HepG2 (cell line): ENCODE measurements around the gene ATP5F1E. TPM values are rescaled to one million over a fixed set of nuclear protein-coding genes. Genes with fewer than 3 reads are reported as not detected.

Experiments used
- ARNT ChIP-seq: fragments of 450-650 bp; IDR thresholded peaks from 2 replicates; pipeline ENCODE4 v1.6.1; 2017
- ARNT2 ChIP-seq: sonication (generic); formaldehyde crosslinking; IDR thresholded peaks from 2 replicates; pipeline ENCODE4 v1.8.0; 2022; ENCODE audit warnings: mild to moderate bottlenecking, low read depth, missing genetic modification reagents, moderate library complexity
- ELF3 ChIP-seq: IDR thresholded peaks from 2 replicates; pipeline ENCODE4 v1.6.1; 2016; ENCODE audit warnings: missing genetic modification reagents, missing compliant biosample characterization
- FIP1L1 ChIP-seq: fragments of 200-400 bp; formaldehyde crosslinking; IDR thresholded peaks from 2 replicates; pipeline ENCODE4 v1.6.1; 2018; ENCODE audit warnings: low read depth, mild to moderate bottlenecking, low read length, moderate library complexity, borderline replicate concordance; ENCODE audit not compliant: insufficient read depth
- KAT8 ChIP-seq: IDR thresholded peaks from 2 replicates; pipeline ENCODE4 v1.6.1; 2016; ENCODE audit warnings: missing genetic modification reagents, missing compliant biosample characterization
- KLF6 ChIP-seq: IDR thresholded peaks from 2 replicates; pipeline ENCODE4 v1.8.0; 2016; ENCODE audit warnings: missing biosample characterization, missing genetic modification reagents
- LCORL ChIP-seq, 2 experiments: fragments of 450-650 bp in 1 of 2; sonication (generic) in 1 of 2; formaldehyde crosslinking in 1 of 2; IDR thresholded peaks; 2 replicates each; pipeline versions ENCODE4 v1.5.0 to v1.6.1; 2017 to 2020; ENCODE audit warnings: antibody characterized with exemption in 1 of 2, missing genetic modification reagents in 1 of 2
- MXI1 ChIP-seq: IDR thresholded peaks from 3 replicates; pipeline ENCODE4 v1.6.1; 2012; ENCODE audit warnings: low read depth, low read length, inconsistent platforms, borderline replicate concordance
- NCOA1 ChIP-seq: sonication (generic); formaldehyde crosslinking; IDR thresholded peaks from 2 replicates; pipeline ENCODE4 v1.9.0; 2021; ENCODE audit warnings: missing genetic modification reagents
- POLR2A ChIP-seq, 2 experiments: IDR thresholded peaks; 2 replicates each; pipeline ENCODE4 v1.6.1; 2011; ENCODE audit warnings: low read depth in 2 of 2, low read length in 2 of 2, mild to moderate bottlenecking in 1 of 2, moderate library complexity in 1 of 2; ENCODE audit not compliant: insufficient read depth in 1 of 2
- SALL1 ChIP-seq: sonication (generic); formaldehyde crosslinking; IDR thresholded peaks from 2 replicates; pipeline ENCODE4 v1.8.0; 2022; ENCODE audit warnings: mild to moderate bottlenecking, missing genetic modification reagents
- TOPORS ChIP-seq: sonication (generic); formaldehyde crosslinking; IDR thresholded peaks from 2 replicates; pipeline ENCODE4 v1.8.0; 2023; ENCODE audit warnings: mild to moderate bottlenecking, missing genetic modification reagents
- ZFYVE20 ChIP-seq: sonication (generic); formaldehyde crosslinking; IDR thresholded peaks from 2 replicates; pipeline ENCODE4 v1.8.0; 2023; ENCODE audit warnings: low read depth, mild to moderate bottlenecking, moderate library complexity, missing genetic modification reagents, borderline replicate concordance
- ZNF101 ChIP-seq: sonication (generic); formaldehyde crosslinking; IDR thresholded peaks from 2 replicates; pipeline ENCODE4 v1.4.0; 2020; ENCODE audit warnings: mild to moderate bottlenecking, low read depth, missing genetic modification reagents, borderline replicate concordance
- ZNF430 ChIP-seq: sonication (generic); formaldehyde crosslinking; IDR thresholded peaks from 2 replicates; pipeline ENCODE4 v1.9.0; 2021; ENCODE audit warnings: mild to moderate bottlenecking, missing genetic modification reagents
- ZNF441 ChIP-seq: sonication (generic); formaldehyde crosslinking; IDR thresholded peaks from 2 replicates; pipeline ENCODE4 v1.7.0; 2021; ENCODE audit warnings: missing genetic modification reagents, borderline replicate concordance
- ZNF570 ChIP-seq: sonication (generic); formaldehyde crosslinking; IDR thresholded peaks from 2 replicates; pipeline ENCODE4 v1.4.0; 2020; ENCODE audit warnings: mild to moderate bottlenecking, missing genetic modification reagents, borderline replicate concordance
- ZNF577 ChIP-seq: sonication (generic); formaldehyde crosslinking; IDR thresholded peaks from 2 replicates; pipeline ENCODE4 v1.4.0; 2020; ENCODE audit warnings: mild to moderate bottlenecking, low read depth, missing genetic modification reagents, borderline replicate concordance
- ZNF605 ChIP-seq: sonication (generic); formaldehyde crosslinking; IDR thresholded peaks from 2 replicates; pipeline ENCODE4 v1.8.0; 2022; ENCODE audit warnings: mild to moderate bottlenecking, missing genetic modification reagents
- ZNF607 ChIP-seq: sonication (generic); formaldehyde crosslinking; IDR thresholded peaks from 2 replicates; pipeline ENCODE4 v1.5.1; 2020; ENCODE audit warnings: missing genetic modification reagents, mild to moderate bottlenecking, borderline replicate concordance
- ZNF644 ChIP-seq: IDR thresholded peaks from 2 replicates; pipeline ENCODE4 v1.6.1; 2016; ENCODE audit warnings: low read depth
- ZNF720 ChIP-seq: sonication (generic); formaldehyde crosslinking; IDR thresholded peaks from 2 replicates; pipeline ENCODE4 v1.4.0; 2020; ENCODE audit warnings: missing genetic modification reagents
- polyA plus RNA-seq, 8 experiments: library from polyadenylated mRNA; depleted of rRNA in 3 of 8; stranded (reverse) in 7 of 8; unstranded in 1 of 8; fragments of >200 nt; fragmentation: Illumina TruSeq in 4 of 8; extraction: Trizol in 4 of 8; gene quantifications; 2 replicates each; pipeline versions ENCODE4 v1.2.1 to v1.2.3, GENCODE V29; 2011 to 2016; ENCODE audit warnings: low read depth in 4 of 8, missing spikeins in 1 of 8, mixed read lengths in 1 of 8; ENCODE audit not compliant: insufficient read depth in 1 of 8
- total RNA-seq, 5 experiments: library from RNA; depleted of rRNA; stranded (reverse); fragments of >200 nt; fragmentation: Illumina TruSeq; extraction: Trizol; gene quantifications; 2 replicates each; pipeline ENCODE4 v1.2.3, GENCODE V29; 2016; ENCODE audit warnings: low read depth in 1 of 5
- TF ChIP-seq, protein P1 (sequence below): sonication (generic); formaldehyde crosslinking; IDR thresholded peaks from 2 replicates; pipeline ENCODE4 v1.4.0; 2020; ENCODE audit warnings: missing genetic modification reagents, borderline replicate concordance
- TF ChIP-seq, protein P2 (sequence below): IDR thresholded peaks from 2 replicates; pipeline ENCODE4 v1.6.1; 2018; ENCODE audit warnings: missing genetic modification reagents, mild to moderate bottlenecking, missing compliant biosample characterization
- TF ChIP-seq, protein P3 (sequence below): sonication (generic); formaldehyde crosslinking; IDR thresholded peaks from 2 replicates; pipeline ENCODE4 v1.4.0; 2020; ENCODE audit warnings: missing genetic modification reagents
- TF ChIP-seq, protein P4 (sequence below): sonication (generic); formaldehyde crosslinking; IDR thresholded peaks from 2 replicates; pipeline ENCODE4 v1.4.0; 2020; ENCODE audit warnings: mild to moderate bottlenecking, missing genetic modification reagents

Gene ATP5F1E
- total and polyA plus RNA-seq, 2 of the 13 experiments (the other 11 are each of a cell fraction or from before 2014, with no cell fraction given), result 121 to 134 TPM

DNA sequence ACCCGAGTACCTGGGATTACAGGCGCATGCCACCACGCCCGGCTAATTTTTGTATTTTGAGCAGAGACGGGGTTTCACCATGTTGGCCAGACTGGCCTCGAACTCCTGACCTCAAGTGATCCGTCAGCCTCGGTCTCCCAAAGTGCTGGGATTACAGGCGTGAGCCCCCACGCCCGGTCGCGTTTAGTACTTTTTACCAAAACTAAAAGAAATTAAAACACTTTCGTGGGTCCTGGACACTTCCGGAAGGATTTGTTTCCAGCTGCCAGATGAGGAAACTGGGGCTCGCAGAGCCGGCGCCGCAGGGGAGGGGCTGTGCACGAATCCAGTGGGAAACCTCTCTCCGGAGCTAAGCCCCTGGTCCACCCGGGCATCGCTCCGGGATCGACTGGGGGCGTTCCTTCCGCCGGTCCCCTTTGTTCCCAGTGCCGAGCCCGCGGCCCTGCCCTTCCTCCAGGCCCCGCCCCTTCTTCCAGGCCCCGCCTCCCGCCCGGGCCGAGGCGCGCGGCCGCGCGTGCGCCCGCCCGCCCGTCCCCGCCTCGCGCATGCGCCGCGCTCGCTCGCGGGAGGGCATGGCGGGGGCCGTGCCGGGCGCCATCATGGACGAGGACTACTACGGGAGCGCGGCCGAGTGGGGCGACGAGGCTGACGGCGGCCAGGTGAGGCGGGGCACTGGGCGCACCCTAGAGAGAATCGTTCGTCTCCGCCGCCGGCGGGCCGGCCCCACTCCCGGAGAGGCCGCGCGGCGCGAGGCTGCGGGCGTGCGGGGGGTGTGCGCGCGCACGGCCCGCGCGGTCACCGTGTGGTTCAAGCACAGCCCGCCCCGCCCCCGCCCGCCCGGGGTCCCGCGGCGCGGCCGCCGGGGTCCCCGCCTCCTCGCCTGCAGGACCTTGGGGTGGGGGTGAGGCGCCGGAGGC lies 51.2 kb downstream of the ATP5F1E start, which contains the start of gene NELFCD (continued):
- TF ChIP-seq ZNF570 (CRISPR knock-in tag) (no peak), ZNF605 (CRISPR knock-in tag) (peak; percentile 84), ZNF441 (peak; percentile 45), POLR2A (IDR thresholded peaks at IDR 0.05; ENCODE audit: insufficient read depth in 1 of 2, low read depth in 2 of 2, low read length in 2 of 2) (peak; percentile 78 to 95), FIP1L1 (no peak), KAT8 (CRISPR knock-in tag) (peak; percentile 68), ZNF101 (no peak), ZNF644 (peak; percentile 50; the same call in 1 of the 2 replicates), MXI1 (peak; percentile 76; the same call in 2 of the 3 replicates), ZFYVE20 (CRISPR knock-in tag) (0 out of 2 replicates have a peak, but pooled peaks have one; percentile 56), NCOA1 (CRISPR knock-in tag) (0 out of 2 replicates have a peak, but pooled peaks have one; percentile 8), ZNF577 (CRISPR knock-in tag) (no peak), ARNT2 (no peak), SALL1 (CRISPR knock-in tag) (peak; percentile 77; the same call in 1 of the 2 replicates), TOPORS (CRISPR knock-in tag) (0 out of 2 replicates have a peak, but pooled peaks have one; percentile 57), ARNT (no peak), ZNF607 (no peak), ZNF430 (CRISPR knock-in tag) (peak; percentile 78), LCORL (IDR thresholded peaks at IDR 0.05) (no peak), LCORL (CRISPR knock-in tag; IDR thresholded peaks at IDR 0.05) (no peak; the same call in 1 of the 2 replicates), ZNF720 (CRISPR knock-in tag) (peak; percentile 53; the same call in 1 of the 2 replicates), KLF6 (CRISPR knock-in tag) (peak; percentile 41; the same call in 1 of the 2 replicates), ELF3 (peak; percentile 90)
- TF ChIP-seq, protein P1, sequence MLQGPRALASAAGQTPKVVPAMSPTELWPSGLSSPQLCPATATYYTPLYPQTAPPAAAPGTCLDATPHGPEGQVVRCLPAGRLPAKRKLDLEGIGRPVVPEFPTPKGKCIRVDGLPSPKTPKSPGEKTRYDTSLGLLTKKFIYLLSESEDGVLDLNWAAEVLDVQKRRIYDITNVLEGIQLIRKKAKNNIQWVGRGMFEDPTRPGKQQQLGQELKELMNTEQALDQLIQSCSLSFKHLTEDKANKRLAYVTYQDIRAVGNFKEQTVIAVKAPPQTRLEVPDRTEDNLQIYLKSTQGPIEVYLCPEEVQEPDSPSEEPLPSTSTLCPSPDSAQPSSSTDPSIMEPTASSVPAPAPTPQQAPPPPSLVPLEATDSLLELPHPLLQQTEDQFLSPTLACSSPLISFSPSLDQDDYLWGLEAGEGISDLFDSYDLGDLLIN (CRISPR knock-in tag), result no peak
- TF ChIP-seq, protein P2, sequence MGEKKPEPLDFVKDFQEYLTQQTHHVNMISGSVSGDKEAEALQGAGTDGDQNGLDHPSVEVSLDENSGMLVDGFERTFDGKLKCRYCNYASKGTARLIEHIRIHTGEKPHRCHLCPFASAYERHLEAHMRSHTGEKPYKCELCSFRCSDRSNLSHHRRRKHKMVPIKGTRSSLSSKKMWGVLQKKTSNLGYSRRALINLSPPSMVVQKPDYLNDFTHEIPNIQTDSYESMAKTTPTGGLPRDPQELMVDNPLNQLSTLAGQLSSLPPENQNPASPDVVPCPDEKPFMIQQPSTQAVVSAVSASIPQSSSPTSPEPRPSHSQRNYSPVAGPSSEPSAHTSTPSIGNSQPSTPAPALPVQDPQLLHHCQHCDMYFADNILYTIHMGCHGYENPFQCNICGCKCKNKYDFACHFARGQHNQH (CRISPR knock-in tag), result peak; percentile 84
- TF ChIP-seq, protein P3, sequence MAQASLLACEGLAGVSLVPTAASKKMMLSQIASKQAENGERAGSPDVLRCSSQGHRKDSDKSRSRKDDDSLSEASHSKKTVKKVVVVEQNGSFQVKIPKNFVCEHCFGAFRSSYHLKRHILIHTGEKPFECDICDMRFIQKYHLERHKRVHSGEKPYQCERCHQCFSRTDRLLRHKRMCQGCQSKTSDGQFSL (CRISPR knock-in tag), result peak; percentile 59; the same call in 1 of the 2 replicates
- TF ChIP-seq, protein P4, sequence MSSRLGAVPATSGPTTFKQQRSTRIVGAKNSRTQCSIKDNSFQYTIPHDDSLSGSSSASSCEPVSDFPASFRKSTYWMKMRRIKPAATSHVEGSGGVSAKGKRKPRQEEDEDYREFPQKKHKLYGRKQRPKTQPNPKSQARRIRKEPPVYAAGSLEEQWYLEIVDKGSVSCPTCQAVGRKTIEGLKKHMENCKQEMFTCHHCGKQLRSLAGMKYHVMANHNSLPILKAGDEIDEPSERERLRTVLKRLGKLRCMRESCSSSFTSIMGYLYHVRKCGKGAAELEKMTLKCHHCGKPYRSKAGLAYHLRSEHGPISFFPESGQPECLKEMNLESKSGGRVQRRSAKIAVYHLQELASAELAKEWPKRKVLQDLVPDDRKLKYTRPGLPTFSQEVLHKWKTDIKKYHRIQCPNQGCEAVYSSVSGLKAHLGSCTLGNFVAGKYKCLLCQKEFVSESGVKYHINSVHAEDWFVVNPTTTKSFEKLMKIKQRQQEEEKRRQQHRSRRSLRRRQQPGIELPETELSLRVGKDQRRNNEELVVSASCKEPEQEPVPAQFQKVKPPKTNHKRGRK (CRISPR knock-in tag), result no peak
